ENCODE measurements around the gene EVA1A.
A peak's percentile ranks its signal among the peaks of the same experiment; 100 is the strongest.

The EVA1A gene

GRCh38 chr2:75560768-75561565 is at the start of gene EVA1A:
EVA1A (minus strand) TSS chr2:75560939; CDS start chr2:75518140, 42,799 bp downstream.
- no peak for DNase-seq (ENCODE audit: low read depth)

GRCh38 chr2:75609937-75610508 is 49.3 kb upstream of the EVA1A start:
- DNase-seq (ENCODE audit: low read depth): no peak

- no peak for DNase-seq (ENCODE audit: low read depth)
These were observed 48.6 kb upstream of the EVA1A start for GRCh38 chr2:75609334-75609689.

- peak; percentile 15 for DNase-seq (ENCODE audit: low read depth)
These were observed 48.1 kb upstream of the EVA1A start for GRCh38 chr2:75608684-75609333.

GRCh38 chr2:75607988-75608683 is 47.4 kb upstream of the EVA1A start:
- no peak for DNase-seq (ENCODE audit: low read depth)

GRCh38 chr2:75607400-75607798 is 46.7 kb upstream of the EVA1A start:
- no peak for DNase-seq (ENCODE audit: low read depth)

- DNase-seq (ENCODE audit: low read depth): no peak
These were observed 46.1 kb upstream of the EVA1A start for GRCh38 chr2:75606761-75607399.

GRCh38 chr2:75605770-75606529 is 45.2 kb upstream of the EVA1A start:
- no peak for DNase-seq (ENCODE audit: low read depth)

- DNase-seq (ENCODE audit: low read depth): no peak
These were observed 43.7 kb upstream of the EVA1A start for GRCh38 chr2:75604484-75604883.

- DNase-seq (ENCODE audit: low read depth): no peak
These were observed 42.7 kb upstream of the EVA1A start for GRCh38 chr2:75603477-75603876.

- DNase-seq (ENCODE audit: low read depth): no peak
These were observed 42.1 kb upstream of the EVA1A start for GRCh38 chr2:75602724-75603342.

- no peak for DNase-seq (ENCODE audit: low read depth)
These were observed 39.8 kb upstream of the EVA1A start for GRCh38 chr2:75600461-75601011.

GRCh38 chr2:75598589-75599155 is 37.9 kb upstream of the EVA1A start:
- DNase-seq (ENCODE audit: low read depth): no peak

GRCh38 chr2:75597949-75598348 is 37.2 kb upstream of the EVA1A start:
- no peak for DNase-seq (ENCODE audit: low read depth)

GRCh38 chr2:75596784-75597183 is 36.0 kb upstream of the EVA1A start:
- no peak for DNase-seq (ENCODE audit: low read depth)

GRCh38 chr2:75595541-75596395 is 35.0 kb upstream of the EVA1A start:
- DNase-seq (ENCODE audit: low read depth): no peak

GRCh38 chr2:75594596-75594995 is 33.9 kb upstream of the EVA1A start:
- no peak for DNase-seq (ENCODE audit: low read depth)

- no peak for DNase-seq (ENCODE audit: low read depth)
These were observed 32.1 kb upstream of the EVA1A start for GRCh38 chr2:75592888-75593287.

- DNase-seq (ENCODE audit: low read depth): no peak
These were observed 31.3 kb upstream of the EVA1A start for GRCh38 chr2:75592030-75592429.

Data from stimulated activated CD8-positive, alpha-beta memory T cell treated with anti-CD3 and anti-CD28 coated beads, Interleukin-12 subunit alpha, Interleukin-12 subunit beta, amount 100 ng/mL, for 4 hours (primary cell).